Breast epithelium (tissue), 4 donors: ENCODE data around the gene IDI2. TPM values are rescaled to one million over a fixed set of nuclear protein-coding genes. Genes with fewer than 3 reads are reported as not detected.

ENCODE experiments used
- DNase-seq, 2 donors: peaks; one replicate each; pipeline ENCODE4 v3.0.0-alpha.2; 2019; ENCODE audit warnings: low spot score in 2 of 2
- H3K27ac ChIP-seq, 2 donors: fragments of 200-600 bp; sonication (generic) in 1 of 2; one replicate each; pipeline ENCODE4 v1.5.1; 2016 to 2019; ENCODE audit warnings: mild to moderate bottlenecking in 1 of 2
- H3K27me3 ChIP-seq, 2 donors: fragments of 200-600 bp; sonication (generic) in 1 of 2; one replicate each; pipeline versions ENCODE4 v1.5.1 to v1.6.0; 2017 to 2019; ENCODE audit warnings: control low read depth in 1 of 2, mild to moderate bottlenecking in 1 of 2
- H3K36me3 ChIP-seq: fragments of 200-600 bp; one replicate; pipeline ENCODE4 v1.5.1; 2019
- H3K4me1 ChIP-seq, 2 donors: fragments of 200-600 bp; sonication (generic); one replicate each; pipeline ENCODE4 v1.5.1; 2016 to 2019; ENCODE audit warnings: control low read depth in 1 of 2
- H3K4me3 ChIP-seq, 3 donors: fragments of 200-600 bp; sonication (generic); 1 replicate in 2 of 3; 2 replicates in 1 of 3; pipeline ENCODE4 v1.5.1; 2016 to 2019; ENCODE audit warnings: mild to moderate bottlenecking in 3 of 3, moderate library complexity in 2 of 3
- H3K9me3 ChIP-seq, 2 donors: fragments of 200-600 bp; sonication (generic) in 1 of 2; one replicate each; pipeline ENCODE4 v1.5.1; 2016 to 2019; ENCODE audit warnings: control low read depth in 1 of 2
- CTCF ChIP-seq, 3 donors: fragments of 450-650 bp; IDR thresholded peaks; one replicate each; pipeline ENCODE4 v1.5.1; 2016 to 2017; ENCODE audit warnings: antibody characterized with exemption in 3 of 3, mild to moderate bottlenecking in 3 of 3, moderate library complexity in 3 of 3
- POLR2A ChIP-seq: fragments of 450-650 bp; IDR thresholded peaks from one replicate; pipeline ENCODE4 v1.6.1; 2016; ENCODE audit warnings: antibody characterized with exemption, mild to moderate bottlenecking, moderate library complexity
- POLR2AphosphoS5 ChIP-seq, 3 donors: sonication (generic); formaldehyde crosslinking; IDR thresholded peaks; one replicate each; pipeline ENCODE4 v1.6.1; 2017; ENCODE audit warnings: antibody characterized with exemption in 3 of 3
- intact Hi-C: fragments of 100-400 bp; cut with DNase I; formaldehyde crosslinking; loops from one replicate; pipeline ENCODE4 v1.15.1; 2023; ENCODE audit warnings: low total_unique reads
- total RNA-seq, 3 donors: library from RNA; depleted of rRNA; stranded (reverse); fragments of >200 nt; gene quantifications; one replicate each; pipeline ENCODE4 v1.1.0, GENCODE V29; 2016

IDI2 gene
- total RNA-seq, 3 donors from 2014 or later: not detected

DNA sequence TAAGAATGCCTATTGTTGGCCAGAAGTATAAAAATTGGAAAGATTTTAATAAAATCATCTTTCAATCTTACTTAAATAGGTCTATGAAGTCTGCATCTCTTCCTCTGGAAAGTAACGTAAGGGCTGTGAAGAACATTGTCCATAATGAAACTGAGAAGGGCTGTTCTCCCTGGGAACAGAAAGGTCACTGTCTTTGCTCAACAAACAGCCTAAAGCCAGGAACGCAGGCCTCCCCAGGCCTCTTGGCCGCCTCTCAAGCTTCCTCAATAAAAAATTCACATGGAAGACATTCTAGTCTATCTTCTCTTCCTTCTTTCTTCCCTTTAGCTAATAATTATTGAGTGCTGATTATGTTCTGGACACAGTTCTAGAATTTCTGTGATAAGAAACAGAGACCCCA lies 9.1 kb upstream of the IDI2 start:
- H3K4me1 ChIP-seq: no peaks in the 10 kb centered on the region
- no peaks in the 10 kb centered on the region for H3K36me3 ChIP-seq
- no peaks in the 10 kb centered on the region for H3K27me3 ChIP-seq
- H3K4me3 ChIP-seq: no peak overlapping the region
- intact Hi-C loops: no loop called here
- peak overlapping the region; percentile 62 to 68 for H3K27ac ChIP-seq
- no peaks in the 10 kb centered on the region for H3K9me3 ChIP-seq
- no peak for TF ChIP-seq CTCF (IDR thresholded peaks at IDR 0.05)
- no peak for TF ChIP-seq POLR2A
- TF ChIP-seq POLR2AphosphoS5 (IDR thresholded peaks at IDR 0.05): no peak
- DNase-seq: no peak

DNA sequence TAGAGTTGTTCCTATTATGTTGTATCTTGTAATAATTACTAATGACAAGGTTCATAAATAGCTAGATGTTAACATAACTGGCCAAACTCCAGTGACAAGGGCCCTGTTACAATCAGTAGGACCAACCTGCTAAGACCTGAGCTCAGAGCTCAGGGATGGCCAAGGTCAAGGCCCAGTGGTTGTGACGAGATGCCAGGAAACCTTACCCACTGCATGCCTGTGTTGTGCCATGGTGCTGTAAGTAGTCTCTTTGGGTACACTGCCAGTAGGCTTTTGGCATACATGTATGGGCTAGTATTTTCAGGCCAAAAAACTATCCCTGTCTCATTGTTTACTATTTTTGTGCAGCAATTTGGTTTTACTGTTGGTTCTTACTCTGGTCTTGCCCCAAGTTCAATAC lies 7.9 kb upstream of the IDI2 start:
- no peak for DNase-seq
- H3K27ac ChIP-seq: peak overlapping the region in 1 of 2 donors; percentile 5
- TF ChIP-seq POLR2A: no peak
- no peak for TF ChIP-seq CTCF (IDR thresholded peaks at IDR 0.05)
- no peaks in the 10 kb centered on the region for H3K4me1 ChIP-seq
- H3K36me3 ChIP-seq: no peaks in the 10 kb centered on the region
- no peak overlapping the region for H3K4me3 ChIP-seq
- intact Hi-C loops: no loop called here
- no peaks in the 10 kb centered on the region for H3K9me3 ChIP-seq
- H3K27me3 ChIP-seq: no peaks in the 10 kb centered on the region

DNA sequence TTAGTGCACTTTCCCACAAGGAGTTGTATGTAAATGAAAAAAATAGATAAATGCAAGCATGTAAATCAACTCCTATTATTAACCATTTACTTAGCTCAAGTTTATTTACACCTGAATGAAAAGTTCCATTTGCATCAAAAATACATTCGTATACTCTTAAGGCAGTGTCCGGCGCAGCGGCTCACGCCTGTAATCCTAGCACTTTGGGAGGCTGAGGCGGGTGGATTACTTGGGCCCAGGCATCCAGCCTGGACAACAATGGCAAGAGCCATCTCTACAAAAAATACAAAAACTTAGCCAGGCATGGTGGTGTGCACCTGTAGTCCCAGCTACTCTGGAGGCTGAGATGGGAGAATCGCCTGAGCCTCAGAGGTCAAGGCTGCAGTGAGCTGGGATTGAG lies 4.2 kb upstream of the IDI2 start:
- intact Hi-C loops: no loop called here
- Histone ChIP-seq H3K4me3 (no peak overlapping the region), H3K27ac (no peak overlapping the region), H3K27me3 (no peaks in the 10 kb centered on the region), H3K4me1 (no peaks in the 10 kb centered on the region), H3K9me3 (no peaks in the 10 kb centered on the region), H3K36me3 (no peaks in the 10 kb centered on the region)
- DNase-seq: no peak
- TF ChIP-seq POLR2A: no peak
- no peak for TF ChIP-seq POLR2AphosphoS5 (IDR thresholded peaks at IDR 0.05)
- TF ChIP-seq CTCF (IDR thresholded peaks at IDR 0.05): no peak

GRCh38 chr10:1026578-1026977 lies 919 bp upstream of the IDI2 start:
- Histone ChIP-seq H3K36me3 (no peaks in the 10 kb centered on the region), H3K4me1 (no peaks in the 10 kb centered on the region), H3K27ac (no peak overlapping the region), H3K4me3 (no peak overlapping the region), H3K27me3 (no peaks in the 10 kb centered on the region), H3K9me3 (no peaks in the 10 kb centered on the region)
- intact Hi-C loops: no loop called here
- DNase-seq: no peak
- no peak for TF ChIP-seq POLR2AphosphoS5 (IDR thresholded peaks at IDR 0.05)

DNA sequence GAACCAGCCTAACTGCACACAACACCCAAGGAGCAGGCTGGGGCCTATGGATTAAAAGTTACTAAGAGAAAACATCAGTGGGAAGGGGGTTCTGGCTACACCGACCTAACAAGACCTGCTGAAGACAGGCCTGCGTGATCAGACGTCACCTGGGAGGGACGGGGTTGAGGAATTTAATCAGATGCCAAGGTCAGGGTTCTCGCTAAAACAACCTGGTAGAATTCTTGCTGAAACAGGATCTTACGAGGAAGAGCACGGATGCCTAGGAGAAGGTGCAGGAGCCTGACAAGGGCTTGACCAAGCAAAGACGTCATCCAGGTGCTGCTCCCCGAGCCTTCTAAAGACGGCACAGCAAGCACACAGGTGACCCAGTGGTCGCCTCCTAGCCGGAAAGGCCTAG lies 1.6 kb downstream of the IDI2 start:
- no peak for DNase-seq
- H3K36me3 ChIP-seq: no peaks in the 10 kb centered on the region
- H3K4me3 ChIP-seq: no peak overlapping the region
- TF ChIP-seq POLR2A (no peak), POLR2AphosphoS5 (IDR thresholded peaks at IDR 0.05) (no peak), CTCF (IDR thresholded peaks at IDR 0.05) (no peak)
- H3K27ac ChIP-seq: no peak overlapping the region
- no peaks in the 10 kb centered on the region for H3K4me1 ChIP-seq
- H3K27me3 ChIP-seq: no peaks in the 10 kb centered on the region
- H3K9me3 ChIP-seq: no peaks in the 10 kb centered on the region
- intact Hi-C loops: no loop called here

DNA sequence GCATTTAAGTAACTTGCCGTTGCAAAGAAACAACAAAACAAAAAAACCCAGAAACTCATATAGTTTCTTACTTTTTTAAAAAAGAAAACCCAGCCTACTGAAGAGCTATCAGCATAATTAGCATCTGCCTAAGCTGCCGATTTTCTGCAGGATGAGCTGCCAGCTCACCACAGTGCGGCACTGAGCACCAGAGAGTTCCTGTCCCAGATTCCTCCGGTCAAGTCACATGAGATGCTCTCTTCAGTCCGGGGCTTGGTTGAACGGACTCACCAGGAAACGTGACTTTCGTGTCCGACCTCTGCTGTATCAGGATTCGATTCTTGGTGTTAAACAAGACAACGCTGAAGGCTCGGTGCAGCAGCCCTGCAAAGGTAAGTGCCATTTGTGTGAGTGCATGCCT lies 3.2 kb downstream of the IDI2 start:
- intact Hi-C loops: no loop called here
- H3K27me3 ChIP-seq: no peaks in the 10 kb centered on the region
- no peak for DNase-seq
- H3K36me3 ChIP-seq: no peaks in the 10 kb centered on the region
- no peak overlapping the region for H3K4me3 ChIP-seq
- H3K27ac ChIP-seq: no peak overlapping the region
- TF ChIP-seq CTCF (IDR thresholded peaks at IDR 0.05) (no peak), POLR2AphosphoS5 (IDR thresholded peaks at IDR 0.05) (no peak), POLR2A (no peak)
- H3K4me1 ChIP-seq: no peaks in the 10 kb centered on the region
- H3K9me3 ChIP-seq: no peaks in the 10 kb centered on the region
